SK-N-MC (cell line): ENCODE results near the gene PRSS12.

Experiments used
- EZH2 ChIP-seq: fragments of 200-600 bp; sonication (generic); IDR thresholded peaks from one replicate; pipeline ENCODE4 v1.6.1; 2017; ENCODE audit warnings: antibody characterized with exemption
- POLR2AphosphoS5 ChIP-seq: IDR thresholded peaks from 2 replicates; pipeline ENCODE4 v1.6.1; 2012; ENCODE audit warnings: mild to moderate bottlenecking, low read depth, low read length, borderline replicate concordance

DNA sequence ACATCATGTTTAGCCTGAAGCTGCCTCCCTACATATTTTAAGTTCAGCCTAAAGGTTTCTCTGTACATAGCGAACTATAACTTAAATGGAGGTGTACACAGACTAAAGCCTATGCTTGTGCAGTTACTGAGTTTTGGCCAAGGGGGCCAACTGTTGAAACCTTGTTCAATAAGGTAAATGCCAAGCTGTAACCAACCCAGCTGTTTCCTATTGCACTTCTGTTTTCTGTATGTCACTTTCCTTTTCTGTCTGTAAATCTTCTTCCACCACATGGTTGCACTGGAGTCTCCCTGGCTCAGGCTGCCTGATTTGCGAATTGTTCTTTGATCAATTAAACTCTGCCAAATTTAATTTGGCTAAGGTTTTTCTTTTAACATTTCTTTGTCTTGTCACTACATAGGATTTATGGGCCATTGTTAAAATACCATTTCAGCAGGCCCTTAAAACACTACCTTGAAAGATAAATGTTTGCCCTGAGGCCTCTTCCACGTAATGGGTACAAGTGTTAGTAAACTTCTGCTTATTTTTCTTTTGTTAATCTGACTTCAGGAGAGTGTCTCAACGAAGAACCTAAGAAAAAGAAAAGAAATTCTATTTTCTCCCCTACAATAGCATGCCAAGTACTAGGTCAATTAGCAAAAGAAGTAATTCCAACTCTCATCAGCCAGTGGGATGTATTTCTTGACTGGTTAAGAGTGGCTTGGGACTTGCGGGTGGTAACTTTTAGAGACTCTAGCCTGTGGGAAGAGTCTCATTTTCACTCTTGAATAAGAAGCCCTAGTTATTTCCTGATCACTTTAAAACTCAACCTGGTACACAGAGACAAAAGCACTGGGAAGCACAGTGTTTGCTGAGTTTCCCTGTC is 45.7 kb upstream of the PRSS12 start:
- TF ChIP-seq POLR2AphosphoS5 = no peak
- no peak for TF ChIP-seq EZH2
